Lower leg skin (tissue), 3 donors: ENCODE measurements around the gene SPATA33.

Experiments
- CTCF ChIP-seq, 3 donors: fragments of 450-650 bp; IDR thresholded peaks; one replicate each; pipeline ENCODE4 v1.5.1; 2016; ENCODE audit warnings: antibody characterized with exemption in 3 of 3, mild to moderate bottlenecking in 3 of 3, moderate library complexity in 2 of 3
- POLR2A ChIP-seq, 2 donors: fragments of 450-650 bp; IDR thresholded peaks; one replicate each; pipeline ENCODE4 v1.6.1; 2016 to 2017; ENCODE audit warnings: antibody characterized with exemption in 2 of 2, mild to moderate bottlenecking in 1 of 2, moderate library complexity in 1 of 2

- no peak for TF ChIP-seq CTCF (IDR thresholded peaks at IDR 0.05)
- no peak for TF ChIP-seq POLR2A (IDR thresholded peaks at IDR 0.05)
Observed at GRCh38 chr16:89711601-89712273, 54.1 kb downstream of the SPATA33 start.
